Esophagus muscularis mucosa (tissue), 3 donors: Measurements from ENCODE around the gene MANBA.

ENCODE experiments used
- CTCF ChIP-seq, 3 experiments: fragments of 200-600 bp in 2 of 3; fragments of 450-650 bp in 1 of 3; sonication (generic) in 2 of 3; IDR thresholded peaks; one replicate each; pipeline ENCODE4 v1.5.1; 2017 to 2019; ENCODE audit warnings: antibody characterized with exemption in 3 of 3, mild to moderate bottlenecking in 2 of 3, moderate library complexity in 1 of 3
- POLR2A ChIP-seq: fragments of 450-650 bp; IDR thresholded peaks from one replicate; pipeline ENCODE4 v1.6.1; 2017; ENCODE audit warnings: antibody characterized with exemption, moderate library complexity, mild to moderate bottlenecking, low read depth

DNA sequence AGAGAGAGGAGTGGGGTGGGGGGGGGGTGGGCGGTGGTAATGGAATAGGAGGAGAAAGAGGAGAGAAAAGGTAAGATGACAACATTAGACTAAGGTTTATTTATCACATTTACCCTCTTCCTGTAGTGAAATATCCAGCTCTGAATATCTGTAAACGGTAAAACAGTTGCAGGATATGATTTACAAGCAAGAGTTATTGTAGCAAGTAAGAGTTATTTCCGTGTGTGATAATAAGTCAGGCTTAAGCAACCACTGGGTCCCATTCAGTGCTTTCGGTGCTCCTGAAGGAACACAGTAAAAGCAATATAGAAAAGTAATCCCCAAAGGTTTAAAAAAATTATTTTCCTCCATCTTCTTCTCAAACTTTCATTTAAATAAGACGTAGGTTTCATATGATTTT lies 103.6 kb downstream of the MANBA start:
- TF ChIP-seq CTCF (IDR thresholded peaks at IDR 0.05) = no peak
- TF ChIP-seq POLR2A = no peak
